NOMO-1 treated with dmso at 0.1 percent for 144 hours (cell line): Measurements from ENCODE around the gene PARVB.
"Not testable (repeated sequence)": the region's sequence is repeated elsewhere in the genome, so short reads cannot be mapped to it uniquely, and the experiment has no call there.

Experiments used
- DNase-seq: peaks from one replicate; lab custom pipeline; 2025; ENCODE audit not compliant: unreplicated experiment; lab: John Stamatoyannopoulos, UW

The PARVB gene

GRCh38 chr22:44103735-44104480 is 79.8 kb downstream of the PARVB start:
- no peak for DNase-seq

GRCh38 chr22:44107340-44107739 is 83.2 kb downstream of the PARVB start:
- no peak for DNase-seq

GRCh38 chr22:44108076-44108475 is 84.0 kb downstream of the PARVB start:
- no peak for DNase-seq

- DNase-seq: no peak
These were observed 84.8 kb downstream of the PARVB start for GRCh38 chr22:44108806-44109385.

- no peak for DNase-seq
These were observed 85.3 kb downstream of the PARVB start for GRCh38 chr22:44109416-44109815.

GRCh38 chr22:44110656-44111055 is 86.6 kb downstream of the PARVB start:
- not testable (repeated sequence) for DNase-seq

GRCh38 chr22:44111562-44112155 is 87.6 kb downstream of the PARVB start:
- DNase-seq: no peak

GRCh38 chr22:44112191-44112590 is 88.1 kb downstream of the PARVB start:
- DNase-seq: no peak

- no peak for DNase-seq
These were observed 92.2 kb downstream of the PARVB start for GRCh38 chr22:44116331-44116730.

- no peak for DNase-seq
These were observed 92.9 kb downstream of the PARVB start for GRCh38 chr22:44116755-44117684.

- no peak for DNase-seq
These were observed 93.6 kb downstream of the PARVB start for GRCh38 chr22:44117746-44118145.

- no peak for DNase-seq
These were observed 94.7 kb downstream of the PARVB start for GRCh38 chr22:44118645-44119315.

- no peak for DNase-seq
These were observed 95.7 kb downstream of the PARVB start for GRCh38 chr22:44119669-44120313.

- no peak for DNase-seq
These were observed 96.2 kb downstream of the PARVB start for GRCh38 chr22:44120314-44120704.

- no peak for DNase-seq
These were observed 101.3 kb downstream of the PARVB start for GRCh38 chr22:44125421-44125820.

GRCh38 chr22:44126807-44127206 is 102.7 kb downstream of the PARVB start:
- no peak for DNase-seq

GRCh38 chr22:44127356-44127755 is 103.3 kb downstream of the PARVB start:
- DNase-seq: peak; percentile 38

GRCh38 chr22:44128958-44129618 is 105.0 kb downstream of the PARVB start:
- no peak for DNase-seq

GRCh38 chr22:44129619-44129976 is 105.5 kb downstream of the PARVB start:
- no peak for DNase-seq
